HCT116 (cell line): ENCODE measurements around the gene TTC23. TPM values are rescaled to one million over a fixed set of nuclear protein-coding genes. Genes with fewer than 3 reads are reported as not detected.

Source experiments
- ATAC-seq: fragments of 200-7000 bp; cut with Tn5 transposase; 2 replicates; pipeline ENCODE4 v1.9.1; 2020; ENCODE audit warnings: mild to moderate bottlenecking, moderate library complexity
- BruUV-seq: library from RNA; stranded (reverse); fragments of 400-500 nt; replicated peaks from 2 replicates; lab custom pipeline; 2021; lab: Mats Ljungman, UMichigan
- CTCF ChIA-PET: fragments of 300-600 bp; sonication (Branson Sonifier 250); formaldehyde crosslinking; loops from one replicate; lab custom pipeline; 2021; ENCODE audit warnings: antibody characterized with exemption; lab: Charles Lee
- POLR2A ChIA-PET: fragments of 300-600, 350-600 bp; sonication (Branson Sonifier 250); formaldehyde crosslinking; loops from one replicate; lab custom pipeline; 2021; ENCODE audit warnings: antibody characterized with exemption; lab: Charles Lee
- RAD21 ChIA-PET, 2 experiments: fragments of 300-600 bp; sonication (Branson Sonifier 250); formaldehyde crosslinking; loops; one replicate each; lab custom pipeline; 2023; ENCODE audit warnings: low total read pairs in 2 of 2; ENCODE audit not compliant: uncharacterized antibody in 2 of 2, unreplicated experiment in 2 of 2, low non-redundant PET in 1 of 2; lab: Charles Lee
- DNase-seq: peaks from one replicate; pipeline ENCODE4 v3.0.0-alpha.2; 2010; ENCODE audit warnings: low read depth, low spot score
- H2AFZ ChIP-seq: fragments of 200-600 bp; shearing (Covaris generic), sonication (generic); 2 replicates; pipeline ENCODE4 v1.6.1; 2017; ENCODE audit warnings: low read depth, mixed run types, mixed read lengths, antibody characterized with exemption, low read length; ENCODE audit not compliant: poor library complexity, severe bottlenecking
- H3K27ac ChIP-seq: 2 replicates; pipeline ENCODE4 v1.5.1; 2012; ENCODE audit warnings: low read depth, low read length
- H3K27me3 ChIP-seq: fragments of 200-600 bp; sonication (generic); 2 replicates; pipeline ENCODE4 v1.6.1; 2016; ENCODE audit warnings: mixed run types, low read length, mixed read lengths; ENCODE audit not compliant: insufficient read depth
- H3K36me3 ChIP-seq, 2 experiments: fragments of 200-500 bp in 1 of 2; fragments of 200-600 bp in 1 of 2; sonication (Bioruptor generic) in 1 of 2; sonication (generic) in 1 of 2; 2 replicates each; pipeline versions ENCODE4 v1.5.1 to v1.6.1; 2014 to 2016; ENCODE audit warnings: low read length in 2 of 2, inconsistent platforms in 1 of 2, mixed read lengths in 1 of 2, mixed run types in 1 of 2; ENCODE audit not compliant: insufficient read depth in 2 of 2, control insufficient read depth in 1 of 2
- H3K4me1 ChIP-seq, 2 experiments: fragments of 200-600 bp in 1 of 2; sonication (generic) in 1 of 2; 2 replicates each; pipeline versions ENCODE4 v1.5.1 to v1.6.1; 2012 to 2017; ENCODE audit warnings: low read length in 2 of 2, inconsistent platforms in 1 of 2, mild to moderate bottlenecking in 1 of 2, mixed read lengths in 1 of 2, mixed run types in 1 of 2, moderate library complexity in 1 of 2; ENCODE audit not compliant: insufficient read depth in 2 of 2, control insufficient read depth in 1 of 2
- H3K4me2 ChIP-seq: fragments of 200-600 bp; sonication (generic); 2 replicates; pipeline ENCODE4 v1.6.1; 2017; ENCODE audit warnings: mixed run types, low read length, mixed read lengths
- H3K4me3 ChIP-seq, 2 experiments: fragments of 200-600 bp in 1 of 2; sonication (generic) in 1 of 2; replicated peaks in 1 of 2; 2 replicates each; pipeline ENCODE4 v1.5.1; 2011 to 2016; ENCODE audit warnings: low read length in 2 of 2, control low read depth in 1 of 2, low read depth in 1 of 2, mild to moderate bottlenecking in 1 of 2, mixed read lengths in 1 of 2, mixed run types in 1 of 2
- H3K79me2 ChIP-seq: fragments of 200-600 bp; sonication (generic); 2 replicates; pipeline ENCODE4 v1.6.1; 2017; ENCODE audit warnings: mild to moderate bottlenecking, mixed run types, low read length, moderate library complexity, mixed read lengths; ENCODE audit not compliant: insufficient read depth
- H3K9ac ChIP-seq: fragments of 200-600 bp; sonication (generic); 2 replicates; pipeline ENCODE4 v1.6.1; 2016; ENCODE audit warnings: low read length, mixed read lengths
- H3K9me2 ChIP-seq: fragments of 200-600 bp; sonication (generic), shearing (Covaris generic); 2 replicates; pipeline ENCODE4 v1.6.1; 2017; ENCODE audit warnings: mixed run types, mild to moderate bottlenecking, moderate library complexity; ENCODE audit not compliant: insufficient read depth
- H3K9me3 ChIP-seq, 2 experiments: fragments of 200-500 bp in 1 of 2; fragments of 200-600 bp in 1 of 2; sonication (Bioruptor generic) in 1 of 2; sonication (generic) in 1 of 2; 2 replicates each; pipeline ENCODE4 v1.6.1; 2014 to 2017; ENCODE audit warnings: low read length in 2 of 2, mixed read lengths in 2 of 2, inconsistent platforms in 1 of 2, low read depth in 1 of 2, mild to moderate bottlenecking in 1 of 2, mixed run types in 1 of 2, moderate library complexity in 1 of 2; ENCODE audit not compliant: control insufficient read depth in 1 of 2, insufficient read depth in 1 of 2
- H4K20me1 ChIP-seq: fragments of 200-600 bp; sonication (generic), shearing (Covaris generic); 2 replicates; pipeline ENCODE4 v1.6.1; 2017; ENCODE audit warnings: mixed run types, mild to moderate bottlenecking, moderate library complexity; ENCODE audit not compliant: insufficient read depth
- CBX3 ChIP-seq: IDR thresholded peaks from 2 replicates; pipeline ENCODE4 v1.6.1; 2012; ENCODE audit warnings: low read depth
- EGR1 ChIP-seq: IDR thresholded peaks from 2 replicates; pipeline ENCODE4 v1.6.1; 2012; ENCODE audit warnings: low read depth
- FOSL1 ChIP-seq: IDR thresholded peaks from 2 replicates; pipeline ENCODE4 v1.6.1; 2012; ENCODE audit warnings: low read depth
- JUND ChIP-seq: IDR thresholded peaks from 2 replicates; pipeline ENCODE4 v1.6.1; 2012
- POLR2A ChIP-seq: IDR thresholded peaks from 2 replicates; pipeline ENCODE4 v1.7.0; 2011; ENCODE audit warnings: borderline replicate concordance; ENCODE audit not compliant: insufficient read depth, insufficient read length; ENCODE audit errors: extremely low read depth
- POLR2AphosphoS5 ChIP-seq: IDR thresholded peaks from 2 replicates; pipeline ENCODE4 v1.6.1; 2011; ENCODE audit warnings: mild to moderate bottlenecking, low read depth, low read length, moderate library complexity
- SIN3A ChIP-seq: IDR thresholded peaks from 2 replicates; pipeline ENCODE4 v1.6.1; 2012; ENCODE audit warnings: low read depth
- SP1 ChIP-seq: IDR thresholded peaks from 2 replicates; pipeline ENCODE4 v1.6.1; 2012; ENCODE audit warnings: low read depth
- SRF ChIP-seq: IDR thresholded peaks from 2 replicates; pipeline ENCODE4 v1.6.1; 2012; ENCODE audit warnings: low read depth
- TCF7L2 ChIP-seq: IDR thresholded peaks from 2 replicates; pipeline ENCODE4 v1.7.0; 2011; ENCODE audit warnings: borderline replicate concordance, inconsistent platforms; ENCODE audit not compliant: insufficient read depth, insufficient read length; ENCODE audit errors: extremely low read depth
- YY1 ChIP-seq: IDR thresholded peaks from 2 replicates; pipeline ENCODE4 v1.6.1; 2011; ENCODE audit warnings: low read length, low read depth, moderate library complexity, mild to moderate bottlenecking; ENCODE audit not compliant: insufficient replicate concordance; ENCODE audit errors: extremely low read depth
- ZBTB33 ChIP-seq: IDR thresholded peaks from 2 replicates; pipeline ENCODE4 v1.6.1; 2011; ENCODE audit warnings: mild to moderate bottlenecking, low read length, moderate library complexity; ENCODE audit not compliant: insufficient replicate concordance; ENCODE audit errors: extremely low read depth
- ZNF274 ChIP-seq: fragments of 200-500 bp; sonication (Bioruptor generic); IDR thresholded peaks from 2 replicates; pipeline ENCODE4 v1.6.1; 2014; ENCODE audit warnings: mild to moderate bottlenecking, low read depth, low read length, inconsistent platforms
- intact Hi-C: fragments of 100-400 bp; cut with micrococcal nuclease; formaldehyde crosslinking; loops from 2 replicates; pipeline ENCODE4 v1.10.0; 2022
- total RNA-seq: library from RNA; stranded (reverse); gene quantifications from one replicate; pipeline ENCODE4 v1.2.1, GENCODE V29; 2021; ENCODE audit not compliant: unreplicated experiment

TTC23 gene
- total RNA-seq, 1 experiment from 2014 or later = 10.2 TPM

DNA sequence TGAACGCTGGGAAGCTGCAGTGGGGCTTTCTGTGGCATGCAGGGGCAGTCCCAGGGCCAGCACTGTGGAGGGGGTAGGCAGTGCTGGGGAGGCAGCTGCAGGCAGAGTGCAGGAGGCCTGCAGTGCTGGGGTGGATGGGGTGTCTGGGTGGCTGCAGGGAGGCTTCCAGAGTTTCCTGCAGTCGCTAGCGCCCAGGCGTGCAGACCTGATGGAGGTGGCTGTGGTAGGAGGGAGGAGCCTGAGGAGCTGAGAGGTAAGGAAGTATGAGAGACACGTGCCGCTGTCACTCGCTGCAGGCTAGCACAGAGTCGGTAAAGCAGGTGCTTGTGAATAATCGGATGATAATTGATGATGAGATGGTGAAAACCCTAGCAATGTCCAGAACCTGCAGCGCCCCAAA, 128.2 kb downstream of the TTC23 start:
- BruUV-seq = no TSS peak

DNA sequence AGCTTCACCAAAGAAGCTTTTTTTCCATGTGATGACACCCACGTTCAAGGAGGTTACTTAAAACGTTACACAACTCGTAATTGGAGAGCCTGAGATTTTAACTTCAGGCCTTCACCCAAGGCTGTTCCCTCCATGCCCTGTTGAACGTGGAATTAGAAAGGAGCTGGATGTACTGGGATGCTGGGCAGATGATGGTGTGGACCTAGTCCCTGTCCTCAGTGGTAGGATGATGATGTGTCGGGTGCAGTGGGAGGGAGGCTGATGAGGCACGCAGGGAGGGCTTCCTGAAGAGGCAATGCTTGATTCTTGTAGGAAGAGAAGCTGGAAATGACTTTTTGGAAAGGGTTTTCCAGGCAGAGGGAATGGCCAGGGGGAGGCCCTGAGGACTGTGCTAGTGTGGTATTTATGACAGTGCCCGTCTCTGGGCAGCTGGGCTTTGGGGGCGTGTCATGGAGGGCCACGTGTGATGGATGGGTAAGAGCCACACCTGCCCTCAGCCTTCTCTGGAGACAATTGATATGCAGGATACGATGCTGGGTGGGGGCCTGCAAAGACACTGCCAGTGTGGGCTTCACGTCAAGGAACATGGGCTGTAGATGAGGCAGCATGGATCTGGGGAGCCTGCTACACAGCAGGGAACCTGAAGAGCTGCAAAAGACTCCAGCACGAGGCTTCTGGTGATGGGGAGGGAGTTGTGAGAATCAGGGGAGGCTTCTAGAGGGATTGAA, 129.2 kb downstream of the TTC23 start:
- no peak overlapping the region for H3K9ac ChIP-seq
- peaks cover 24 to 31% of the 10 kb centered on the region in 2 experiments for H3K4me1 ChIP-seq
- H3K79me2 ChIP-seq = no peaks in the 10 kb centered on the region
- no peak overlapping the region for H3K4me2 ChIP-seq
- H3K4me3 ChIP-seq = no peak overlapping the region
- no peaks in the 10 kb centered on the region for H3K9me2 ChIP-seq
- intact Hi-C loops = loop anchor here (5.0 kb wide), 1 partner anchor 92 kb away; no protein-coding TSS in a partner anchor
- CTCF ChIA-PET = no interaction called here
- POLR2A ChIA-PET = no interaction called here
- DNase-seq (no peak), ATAC-seq (no peak)
- no peaks in the 10 kb centered on the region for H3K36me3 ChIP-seq
- H4K20me1 ChIP-seq = no peaks in the 10 kb centered on the region
- H2AFZ ChIP-seq = no peak overlapping the region
- no TSS peak for BruUV-seq
- RAD21 ChIA-PET = no interaction called here
- no peaks in the 10 kb centered on the region for H3K27me3 ChIP-seq
- TF ChIP-seq POLR2AphosphoS5 (no peak), CBX3 (no peak), ZBTB33 (no peak), SRF (no peak)
- no peaks in the 10 kb centered on the region for H3K9me3 ChIP-seq
- no peak overlapping the region for H3K27ac ChIP-seq

More for the DNA sequence above, 128.2 kb downstream of the TTC23 start:
- POLR2A ChIA-PET = no interaction called here
- Histone ChIP-seq H3K9ac (no peak overlapping the region), H3K36me3 (no peaks in the 10 kb centered on the region), H4K20me1 (no peaks in the 10 kb centered on the region), H3K4me2 (no peak overlapping the region), H3K27ac (no peak overlapping the region), H2AFZ (no peak overlapping the region), H3K27me3 (no peaks in the 10 kb centered on the region), H3K9me3 (no peaks in the 10 kb centered on the region), H3K4me3 (no peak overlapping the region), H3K9me2 (no peaks in the 10 kb centered on the region), H3K79me2 (no peaks in the 10 kb centered on the region), H3K4me1 (peaks cover 29 to 39% of the 10 kb centered on the region in 2 experiments)
- no peak for ATAC-seq
- DNase-seq = no peak
- TF ChIP-seq JUND (no peak), SIN3A (no peak), FOSL1 (no peak), SRF (no peak), SP1 (no peak), TCF7L2 (no peak), POLR2A (no peak), EGR1 (no peak), ZNF274 (no peak), YY1 (no peak)
- RAD21 ChIA-PET = no interaction called here
- CTCF ChIA-PET = no interaction called here
- intact Hi-C loops = loop anchor here (5.0 kb wide), 1 partner anchor 91 kb away; no protein-coding TSS in a partner anchor
